Measurements from ENCODE around the gene NEU1.
"Not testable (repeated sequence)": the region's sequence is repeated elsewhere in the genome, so short reads cannot be mapped to it uniquely, and the experiment has no call there.

- TF ChIP-seq POLR2AphosphoS5, CTCF, POLR2A (IDR thresholded peaks at IDR 0.05): not testable (repeated sequence)
These were observed 54.0 kb downstream of the NEU1 start for GRCh38 chr6:31808599-31808998.
